Left lung (tissue), 10 donors: Measurements from ENCODE around the gene TEKT5. TPM values are rescaled to one million over a fixed set of nuclear protein-coding genes. Genes with fewer than 3 reads are reported as not detected.
A peak's percentile ranks its signal among the peaks of the same experiment; 100 is the strongest.

Experiments
- ATAC-seq: fragments of 200-7000 bp; cut with Tn5 transposase; one replicate; pipeline ENCODE4 v1.9.1; 2020; ENCODE audit warnings: moderate library complexity
- DNase-seq, 4 donors: peaks; one replicate each; pipeline ENCODE4 v3.0.0-alpha.2; 2013 to 2020
- H3K27ac ChIP-seq, 2 donors: fragments of 200-600 bp; sonication (generic) in 1 of 2; one replicate each; pipeline versions ENCODE4 v1.5.0 to v1.8.0; 2020 to 2021
- H3K27me3 ChIP-seq, 2 donors: fragments of 200-600 bp; sonication (generic) in 1 of 2; one replicate each; pipeline versions ENCODE4 v1.5.0 to v1.8.0; 2020 to 2021
- H3K36me3 ChIP-seq, 2 donors: fragments of 200-600 bp; sonication (generic) in 1 of 2; one replicate each; pipeline versions ENCODE4 v1.5.0 to v1.8.0; 2020 to 2021
- H3K4me1 ChIP-seq, 2 donors: fragments of 200-600 bp; one replicate each; pipeline ENCODE4 v1.8.0; 2021
- H3K4me3 ChIP-seq, 2 donors: fragments of 200-600 bp; sonication (generic) in 1 of 2; one replicate each; pipeline versions ENCODE4 v1.5.0 to v1.8.0; 2020 to 2021; ENCODE audit warnings: mild to moderate bottlenecking in 1 of 2
- H3K9me3 ChIP-seq, 2 donors: fragments of 200-600 bp; sonication (generic) in 1 of 2; one replicate each; pipeline versions ENCODE4 v1.5.0 to v1.8.0; 2020 to 2021
- intact Hi-C, 2 donors: fragments of 100-400 bp; cut with DNase I; formaldehyde crosslinking; loops; one replicate each; pipeline versions ENCODE4 v1.11.2 to v1.14.2; 2022
- polyA plus RNA-seq, 6 donors: library from polyadenylated mRNA; unstranded; fragments of 120-200 nt; gene quantifications; one replicate each; pipeline ENCODE4 v1.2.1, GENCODE V29; 2013; ENCODE audit not compliant: insufficient read length in 6 of 6
- total RNA-seq, 2 donors: library from RNA; stranded (reverse); fragmentation: NEBNext Ultra II Directional; extraction: Animal tissue kit (Norgen Biotek cat#: 25700); gene quantifications; one replicate each; pipeline ENCODE4 v1.2.1, GENCODE V29; 2021
- TF ChIP-seq, protein P1 (sequence below), 2 donors: fragments of 200-600 bp; sonication (generic) in 1 of 2; IDR thresholded peaks; one replicate each; pipeline versions ENCODE4 v1.5.0 to v1.8.0; 2021; ENCODE audit warnings: antibody characterized with exemption in 2 of 2
- donor health status: DM: no; HTN: yes; CAD: no.
- donor health status: DM: no; HTN: no; CAD: no.

TEKT5 gene
- total and polyA plus RNA-seq, 8 donors = 0.13 to 0.67 (median 0.49) TPM; not detected in 3

DNA sequence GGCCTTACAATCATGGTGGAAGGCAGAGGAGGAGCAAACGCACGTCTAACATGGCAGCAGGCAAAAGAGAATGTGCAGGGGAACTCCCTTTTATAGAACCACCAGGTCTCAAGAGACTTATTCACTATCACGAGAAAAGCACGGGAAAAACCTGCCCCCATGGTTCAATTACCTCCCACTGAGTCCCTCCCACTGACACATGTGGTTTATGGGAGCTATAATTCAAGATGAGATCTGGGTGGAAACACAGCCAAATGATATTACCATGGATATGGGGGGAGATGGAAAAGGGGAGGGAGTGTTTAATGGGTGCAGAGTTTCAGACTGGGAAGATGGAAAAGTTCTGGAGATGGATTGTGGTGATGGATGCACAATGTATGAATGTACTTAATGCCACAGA is 23.0 kb downstream of the TEKT5 start:
- TF ChIP-seq, protein P1, sequence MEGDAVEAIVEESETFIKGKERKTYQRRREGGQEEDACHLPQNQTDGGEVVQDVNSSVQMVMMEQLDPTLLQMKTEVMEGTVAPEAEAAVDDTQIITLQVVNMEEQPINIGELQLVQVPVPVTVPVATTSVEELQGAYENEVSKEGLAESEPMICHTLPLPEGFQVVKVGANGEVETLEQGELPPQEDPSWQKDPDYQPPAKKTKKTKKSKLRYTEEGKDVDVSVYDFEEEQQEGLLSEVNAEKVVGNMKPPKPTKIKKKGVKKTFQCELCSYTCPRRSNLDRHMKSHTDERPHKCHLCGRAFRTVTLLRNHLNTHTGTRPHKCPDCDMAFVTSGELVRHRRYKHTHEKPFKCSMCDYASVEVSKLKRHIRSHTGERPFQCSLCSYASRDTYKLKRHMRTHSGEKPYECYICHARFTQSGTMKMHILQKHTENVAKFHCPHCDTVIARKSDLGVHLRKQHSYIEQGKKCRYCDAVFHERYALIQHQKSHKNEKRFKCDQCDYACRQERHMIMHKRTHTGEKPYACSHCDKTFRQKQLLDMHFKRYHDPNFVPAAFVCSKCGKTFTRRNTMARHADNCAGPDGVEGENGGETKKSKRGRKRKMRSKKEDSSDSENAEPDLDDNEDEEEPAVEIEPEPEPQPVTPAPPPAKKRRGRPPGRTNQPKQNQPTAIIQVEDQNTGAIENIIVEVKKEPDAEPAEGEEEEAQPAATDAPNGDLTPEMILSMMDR (IDR thresholded peaks at IDR 0.05) = no peak

DNA sequence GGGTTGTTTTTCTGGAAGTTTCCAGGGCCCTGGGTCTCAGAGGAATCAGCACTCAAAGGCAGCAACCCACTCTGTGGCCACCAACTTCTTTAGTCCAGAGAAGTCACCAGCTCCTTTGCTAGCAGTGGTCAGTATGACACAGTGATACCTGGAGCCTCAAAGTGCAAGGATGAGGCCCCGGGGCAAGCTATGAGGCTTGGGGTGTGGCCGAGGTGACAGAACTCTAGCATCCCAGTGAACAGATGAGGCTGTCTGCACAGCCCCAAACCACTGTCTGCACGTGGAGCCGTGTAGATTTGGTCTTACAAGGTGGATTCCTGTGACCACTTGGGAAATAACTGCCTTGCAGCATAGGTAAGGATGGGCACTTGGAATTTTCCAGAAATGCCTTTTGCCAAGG is 24.9 kb downstream of the TEKT5 start:
- H3K36me3 ChIP-seq = no peaks in the 10 kb centered on the region
- H3K4me1 ChIP-seq = no peaks in the 10 kb centered on the region
- no peak overlapping the region for H3K27ac ChIP-seq
- DNase-seq (no peak), ATAC-seq (no peak)
- no peak overlapping the region for H3K4me3 ChIP-seq
- intact Hi-C loops = no loop called here
- H3K27me3 ChIP-seq = no peaks in the 10 kb centered on the region
- H3K9me3 ChIP-seq = no peaks in the 10 kb centered on the region
- TF ChIP-seq, protein P1 (IDR thresholded peaks at IDR 0.05) = no peak

More for the DNA sequence above, 23.0 kb downstream of the TEKT5 start:
- Histone ChIP-seq H3K9me3 (no peaks in the 10 kb centered on the region), H3K36me3 (no peaks in the 10 kb centered on the region), H3K27me3 (no peaks in the 10 kb centered on the region), H3K27ac (no peak overlapping the region), H3K4me1 (no peaks in the 10 kb centered on the region), H3K4me3 (no peak overlapping the region)
- intact Hi-C loops = no loop called here
- DNase-seq (no peak), ATAC-seq (no peak)

- DNase-seq (no peak), ATAC-seq (peak; percentile 85)
- no peaks in the 10 kb centered on the region for H3K4me1 ChIP-seq
- no peak overlapping the region for H3K4me3 ChIP-seq
- H3K27me3 ChIP-seq = no peaks in the 10 kb centered on the region
- H3K36me3 ChIP-seq = no peaks in the 10 kb centered on the region
- intact Hi-C loops = no loop called here
- H3K9me3 ChIP-seq = no peaks in the 10 kb centered on the region
- TF ChIP-seq, protein P1 (IDR thresholded peaks at IDR 0.05) = peak; percentile 29 to 62
- H3K27ac ChIP-seq = no peak overlapping the region
These were observed 26.2 kb downstream of the TEKT5 start for GRCh38 chr16:10668322-10669045.

- no peaks in the 10 kb centered on the region for H3K4me1 ChIP-seq
- intact Hi-C loops = no loop called here
- H3K27ac ChIP-seq = no peak overlapping the region
- no peaks in the 10 kb centered on the region for H3K36me3 ChIP-seq
- no peak for DNase-seq
- H3K9me3 ChIP-seq = no peaks in the 10 kb centered on the region
- TF ChIP-seq, protein P1 (IDR thresholded peaks at IDR 0.05) = no peak
- ATAC-seq = no peak
- H3K4me3 ChIP-seq = no peak overlapping the region
- H3K27me3 ChIP-seq = no peaks in the 10 kb centered on the region
These were observed 27.5 kb downstream of the TEKT5 start for GRCh38 chr16:10667239-10667638.

DNA sequence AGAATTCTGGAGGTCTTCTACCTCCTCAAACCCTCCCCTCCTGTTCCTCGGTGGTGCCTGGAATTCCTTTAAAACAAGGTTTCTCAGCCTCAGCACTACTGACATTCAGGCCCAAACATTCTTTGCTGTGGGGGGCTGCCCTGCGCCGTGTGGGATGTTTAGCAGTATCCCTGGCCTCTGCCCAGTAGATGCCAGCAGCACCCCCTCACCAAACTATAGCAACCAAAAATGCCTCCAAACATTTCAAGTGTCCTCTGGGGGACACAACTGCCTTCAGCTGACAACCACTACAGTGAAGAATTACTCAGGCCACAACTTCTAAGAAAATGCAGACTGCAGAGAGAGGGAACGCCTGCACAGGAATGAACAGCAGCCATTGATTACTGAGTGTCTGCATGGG is 28.4 kb downstream of the TEKT5 start:
- ATAC-seq (no peak), DNase-seq (no peak)
- intact Hi-C loops = no loop called here
- Histone ChIP-seq H3K36me3 (no peaks in the 10 kb centered on the region), H3K4me1 (no peaks in the 10 kb centered on the region), H3K27me3 (no peaks in the 10 kb centered on the region), H3K9me3 (no peaks in the 10 kb centered on the region), H3K27ac (no peak overlapping the region), H3K4me3 (no peak overlapping the region)
- TF ChIP-seq, protein P1 (IDR thresholded peaks at IDR 0.05) = no peak
